Mesothelial cell of epicardium (in vitro differentiated cells): Measurements from ENCODE around the gene LTBP1. TPM values are rescaled to one million over a fixed set of nuclear protein-coding genes. Genes with fewer than 3 reads are reported as not detected.
A peak's percentile ranks its signal among the peaks of the same experiment; 100 is the strongest.

ENCODE experiments used
- DNase-seq, 2 experiments: peaks; one replicate each; pipeline ENCODE4 v3.0.0; 2021; ENCODE audit warnings: low spot score in 2 of 2; ENCODE audit not compliant: unreplicated experiment in 2 of 2
- H3K27ac Mint-ChIP-seq: 2 replicates; pipeline ENCODE4 v1.8.0; 2021; ENCODE audit warnings: mixed read lengths
- H3K27me3 Mint-ChIP-seq: 2 replicates; pipeline ENCODE4 v1.8.0; 2021; ENCODE audit warnings: low read depth, mixed read lengths
- H3K36me3 Mint-ChIP-seq: 2 replicates; pipeline ENCODE4 v1.8.0; 2021; ENCODE audit warnings: mixed read lengths
- H3K4me1 Mint-ChIP-seq: 2 replicates; pipeline ENCODE4 v1.8.0; 2021; ENCODE audit warnings: mixed read lengths
- H3K4me3 Mint-ChIP-seq: 2 replicates; pipeline ENCODE4 v1.8.0; 2021; ENCODE audit warnings: mild to moderate bottlenecking, moderate library complexity, mixed read lengths
- H3K9me3 Mint-ChIP-seq: 2 replicates; pipeline ENCODE4 v1.8.0; 2021; ENCODE audit warnings: mixed read lengths
- total RNA-seq: library from RNA; stranded (reverse); gene quantifications from 3 replicates; pipeline ENCODE4 v1.2.1, GENCODE V29; 2021
- TF ChIP-seq, protein P1 (sequence below): fragments of 200-600 bp; sonication (generic); IDR thresholded peaks from one replicate; pipeline ENCODE4 v1.5.0; 2021; ENCODE audit warnings: antibody characterized with exemption; ENCODE audit not compliant: unreplicated experiment

The LTBP1 gene
- total RNA-seq, 1 donor from 2014 or later = 80.2 TPM

- Mint-ChIP-seq H3K36me3 (peaks cover 4% of the 10 kb centered on the region), H3K9me3 (no peaks in the 10 kb centered on the region), H3K4me1 (peaks cover 15% of the 10 kb centered on the region), H3K27me3 (no peaks in the 10 kb centered on the region), H3K4me3 (no peak overlapping the region), H3K27ac (no peak overlapping the region)
- DNase-seq = no peak
- TF ChIP-seq, protein P1, sequence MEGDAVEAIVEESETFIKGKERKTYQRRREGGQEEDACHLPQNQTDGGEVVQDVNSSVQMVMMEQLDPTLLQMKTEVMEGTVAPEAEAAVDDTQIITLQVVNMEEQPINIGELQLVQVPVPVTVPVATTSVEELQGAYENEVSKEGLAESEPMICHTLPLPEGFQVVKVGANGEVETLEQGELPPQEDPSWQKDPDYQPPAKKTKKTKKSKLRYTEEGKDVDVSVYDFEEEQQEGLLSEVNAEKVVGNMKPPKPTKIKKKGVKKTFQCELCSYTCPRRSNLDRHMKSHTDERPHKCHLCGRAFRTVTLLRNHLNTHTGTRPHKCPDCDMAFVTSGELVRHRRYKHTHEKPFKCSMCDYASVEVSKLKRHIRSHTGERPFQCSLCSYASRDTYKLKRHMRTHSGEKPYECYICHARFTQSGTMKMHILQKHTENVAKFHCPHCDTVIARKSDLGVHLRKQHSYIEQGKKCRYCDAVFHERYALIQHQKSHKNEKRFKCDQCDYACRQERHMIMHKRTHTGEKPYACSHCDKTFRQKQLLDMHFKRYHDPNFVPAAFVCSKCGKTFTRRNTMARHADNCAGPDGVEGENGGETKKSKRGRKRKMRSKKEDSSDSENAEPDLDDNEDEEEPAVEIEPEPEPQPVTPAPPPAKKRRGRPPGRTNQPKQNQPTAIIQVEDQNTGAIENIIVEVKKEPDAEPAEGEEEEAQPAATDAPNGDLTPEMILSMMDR = no peak
Observed at GRCh38 chr2:33216508-33217182, 269.9 kb downstream of the LTBP1 start.

GRCh38 chr2:33217406-33217805 lies 270.7 kb downstream of the LTBP1 start:
- DNase-seq = no peak
- peaks cover 4% of the 10 kb centered on the region for H3K36me3 Mint-ChIP-seq
- peaks cover 15% of the 10 kb centered on the region for H3K4me1 Mint-ChIP-seq
- no peaks in the 10 kb centered on the region for H3K27me3 Mint-ChIP-seq
- TF ChIP-seq, protein P1 = no peak
- H3K27ac Mint-ChIP-seq = no peak overlapping the region
- no peaks in the 10 kb centered on the region for H3K9me3 Mint-ChIP-seq
- H3K4me3 Mint-ChIP-seq = no peak overlapping the region

GRCh38 chr2:33219114-33219513 lies 272.4 kb downstream of the LTBP1 start:
- H3K27me3 Mint-ChIP-seq = no peaks in the 10 kb centered on the region
- no peaks in the 10 kb centered on the region for H3K9me3 Mint-ChIP-seq
- H3K4me1 Mint-ChIP-seq = peaks cover 15% of the 10 kb centered on the region
- H3K4me3 Mint-ChIP-seq = no peak overlapping the region
- TF ChIP-seq, protein P1 = no peak
- H3K27ac Mint-ChIP-seq = no peak overlapping the region
- no peak for DNase-seq
- H3K36me3 Mint-ChIP-seq = peaks cover 4% of the 10 kb centered on the region

DNA sequence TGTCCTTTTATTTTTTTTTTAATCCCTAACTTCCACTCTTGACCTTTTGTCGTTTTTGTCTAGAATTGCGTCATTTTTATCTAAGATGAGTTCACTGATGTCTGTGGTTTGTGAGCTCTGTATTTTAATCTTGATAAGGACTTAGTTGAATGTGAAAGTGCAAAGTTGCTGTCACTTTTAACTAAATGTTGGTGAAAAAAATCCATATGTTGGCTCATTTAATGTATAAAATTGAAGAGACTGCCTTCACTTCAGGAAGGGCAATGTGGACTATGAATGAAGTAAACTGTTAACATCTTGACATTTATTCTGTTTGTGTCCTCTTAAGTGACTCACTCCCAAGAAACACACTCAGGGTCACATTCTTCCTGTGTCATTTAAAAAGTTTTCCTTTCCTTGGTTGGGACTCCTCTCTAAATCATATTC lies 273.1 kb downstream of the LTBP1 start:
- TF ChIP-seq, protein P1 = no peak
- peak overlapping the region; percentile 44 for H3K27ac Mint-ChIP-seq
- H3K27me3 Mint-ChIP-seq = no peaks in the 10 kb centered on the region
- DNase-seq = no peak
- H3K9me3 Mint-ChIP-seq = peaks cover 3% of the 10 kb centered on the region
- peaks cover 3% of the 10 kb centered on the region for H3K36me3 Mint-ChIP-seq
- H3K4me1 Mint-ChIP-seq = peaks cover 13% of the 10 kb centered on the region
- H3K4me3 Mint-ChIP-seq = no peak overlapping the region

GRCh38 chr2:33220533-33220932 lies 273.8 kb downstream of the LTBP1 start:
- H3K4me3 Mint-ChIP-seq = no peak overlapping the region
- H3K27me3 Mint-ChIP-seq = no peaks in the 10 kb centered on the region
- H3K36me3 Mint-ChIP-seq = peaks cover 9% of the 10 kb centered on the region
- TF ChIP-seq, protein P1 = no peak
- peaks cover 10% of the 10 kb centered on the region for H3K9me3 Mint-ChIP-seq
- no peak for DNase-seq
- peak overlapping the region; percentile 31 for H3K27ac Mint-ChIP-seq
- peaks cover 13% of the 10 kb centered on the region for H3K4me1 Mint-ChIP-seq
